D341Med (cell line): ENCODE measurements around the gene PPHLN1.

Experiments used
- DNase-seq: peaks from one replicate; pipeline ENCODE4 v3.0.0; 2012; ENCODE audit warnings: low spot score

The PPHLN1 gene

DNA sequence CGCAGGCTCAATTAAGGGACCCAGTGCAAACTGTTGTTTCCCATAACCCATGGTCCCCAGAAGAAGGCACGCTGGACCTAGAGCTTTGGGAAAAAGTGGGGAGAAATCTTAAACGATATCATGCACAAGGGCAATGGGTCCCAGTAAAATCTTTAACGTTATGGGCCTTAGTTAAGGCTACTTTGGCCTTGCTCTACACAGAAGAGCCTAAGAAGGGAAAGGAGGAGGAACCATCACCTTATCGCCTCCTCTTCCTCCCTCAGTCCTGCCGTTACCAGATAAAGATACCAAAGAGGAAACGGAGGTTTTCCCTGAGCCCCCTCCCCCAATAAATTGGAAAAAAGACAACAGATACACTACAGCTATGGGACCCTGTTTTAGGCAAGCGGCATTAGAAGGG lies 116.9 kb downstream of the PPHLN1 start:
- DNase-seq: no peak

DNA sequence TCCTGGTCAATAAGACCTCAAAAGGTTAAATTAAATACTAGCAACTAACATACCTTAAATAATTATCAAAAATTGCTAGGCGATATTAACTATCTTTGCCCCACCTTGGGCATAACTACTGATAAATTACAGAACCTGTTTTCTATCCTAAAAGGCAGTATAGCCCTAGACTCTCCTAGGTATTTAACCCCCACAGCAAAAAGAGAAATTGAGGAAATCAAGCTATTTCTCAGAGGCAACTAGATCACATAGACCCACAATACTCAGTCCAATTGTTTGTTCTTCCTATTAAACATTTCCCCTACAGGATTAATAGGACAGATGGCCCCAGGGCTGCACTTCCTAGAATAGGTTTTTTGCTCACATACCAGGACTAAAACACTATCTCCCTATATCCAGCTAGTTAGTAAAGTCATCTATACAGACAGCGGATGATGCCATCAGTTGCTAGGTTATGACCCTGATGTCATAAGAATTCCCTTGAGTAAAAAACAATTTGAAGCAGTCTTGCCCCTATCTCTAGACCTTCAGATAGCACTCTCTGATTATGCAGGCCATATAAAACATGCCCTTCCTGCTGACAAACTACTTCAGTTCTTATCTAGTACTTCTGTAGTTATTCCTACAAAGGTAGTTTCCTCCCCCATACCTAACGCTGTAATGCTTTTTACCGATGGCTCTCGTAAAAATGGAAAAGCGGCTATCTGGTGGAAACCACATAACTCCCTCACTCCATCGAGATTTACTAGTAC lies 118.4 kb downstream of the PPHLN1 start:
- DNase-seq: no peak

- no peak for DNase-seq
Observed at GRCh38 chr12:42445891-42446290, 119.9 kb downstream of the PPHLN1 start.

DNA sequence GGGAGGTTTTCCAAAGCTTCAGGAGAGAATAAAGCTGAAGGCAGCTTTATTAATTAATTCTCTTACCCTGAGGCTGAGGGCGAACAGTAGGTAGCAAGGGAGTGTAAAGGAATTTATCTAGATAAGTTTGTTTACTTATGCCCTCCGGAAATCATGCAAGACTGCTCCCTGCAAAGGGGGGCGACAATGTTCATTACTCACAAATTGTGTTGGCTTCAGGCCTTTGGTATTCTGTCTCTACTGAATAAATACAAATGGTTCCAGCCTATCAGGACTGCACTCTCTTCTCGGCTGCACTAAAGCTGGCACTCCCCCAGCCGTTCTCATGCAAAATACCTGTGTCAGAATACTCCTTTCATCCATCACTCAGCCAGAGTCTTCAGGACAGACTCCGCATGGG lies 120.8 kb downstream of the PPHLN1 start:
- DNase-seq: no peak

- no peak for DNase-seq
Observed at GRCh38 chr12:42447371-42447786, 121.4 kb downstream of the PPHLN1 start.

DNA sequence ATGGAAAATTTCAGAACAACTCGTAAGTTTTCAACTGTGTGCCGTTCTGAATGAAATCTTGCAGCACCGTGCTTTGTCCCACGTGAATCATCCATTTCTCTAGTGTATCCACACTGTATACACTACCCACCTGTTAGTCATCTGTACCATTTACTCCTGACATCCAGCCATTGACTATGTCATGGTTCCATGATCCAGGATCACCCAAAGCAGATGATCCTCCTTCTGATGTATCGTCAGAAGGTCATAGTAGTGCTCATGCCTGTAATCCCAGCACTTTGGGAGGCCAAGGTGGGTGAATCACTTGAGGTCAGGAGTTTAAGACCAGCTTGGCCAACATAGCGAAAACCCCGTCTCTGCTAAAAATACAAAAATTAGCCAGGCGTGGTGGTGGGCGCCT lies 122.9 kb downstream of the PPHLN1 start:
- DNase-seq: no peak

- DNase-seq: no peak
Observed at GRCh38 chr12:42450248-42450647, 124.3 kb downstream of the PPHLN1 start.

DNA sequence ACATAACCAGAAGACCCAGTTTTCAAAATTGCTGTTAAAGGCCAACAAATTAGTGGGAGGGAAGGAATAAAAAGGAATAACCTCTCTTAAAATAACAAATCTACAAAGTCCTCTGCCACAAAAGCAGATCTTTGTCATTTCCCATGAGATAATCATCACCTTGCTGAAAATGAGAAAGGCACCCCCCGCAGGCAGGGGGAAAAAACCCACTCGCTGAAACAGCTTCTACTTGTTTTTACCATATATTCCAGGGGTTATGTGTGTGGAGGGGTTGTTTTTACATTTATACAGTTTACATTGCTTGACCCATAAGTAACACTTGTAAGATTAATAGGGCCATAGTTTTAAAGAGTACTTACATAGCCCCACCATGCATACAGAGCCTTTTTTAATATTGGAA lies 132.6 kb downstream of the PPHLN1 start:
- no peak for DNase-seq

- DNase-seq: no peak
Observed at GRCh38 chr12:42459336-42459847, 133.4 kb downstream of the PPHLN1 start.

- DNase-seq: no peak
Observed at GRCh38 chr12:42462486-42462885, 136.5 kb downstream of the PPHLN1 start.

GRCh38 chr12:42463671-42464070 lies 137.7 kb downstream of the PPHLN1 start:
- DNase-seq: no peak

GRCh38 chr12:42468341-42468821 lies 142.4 kb downstream of the PPHLN1 start:
- no peak for DNase-seq

GRCh38 chr12:42468921-42469320 lies 143.0 kb downstream of the PPHLN1 start:
- no peak for DNase-seq

DNA sequence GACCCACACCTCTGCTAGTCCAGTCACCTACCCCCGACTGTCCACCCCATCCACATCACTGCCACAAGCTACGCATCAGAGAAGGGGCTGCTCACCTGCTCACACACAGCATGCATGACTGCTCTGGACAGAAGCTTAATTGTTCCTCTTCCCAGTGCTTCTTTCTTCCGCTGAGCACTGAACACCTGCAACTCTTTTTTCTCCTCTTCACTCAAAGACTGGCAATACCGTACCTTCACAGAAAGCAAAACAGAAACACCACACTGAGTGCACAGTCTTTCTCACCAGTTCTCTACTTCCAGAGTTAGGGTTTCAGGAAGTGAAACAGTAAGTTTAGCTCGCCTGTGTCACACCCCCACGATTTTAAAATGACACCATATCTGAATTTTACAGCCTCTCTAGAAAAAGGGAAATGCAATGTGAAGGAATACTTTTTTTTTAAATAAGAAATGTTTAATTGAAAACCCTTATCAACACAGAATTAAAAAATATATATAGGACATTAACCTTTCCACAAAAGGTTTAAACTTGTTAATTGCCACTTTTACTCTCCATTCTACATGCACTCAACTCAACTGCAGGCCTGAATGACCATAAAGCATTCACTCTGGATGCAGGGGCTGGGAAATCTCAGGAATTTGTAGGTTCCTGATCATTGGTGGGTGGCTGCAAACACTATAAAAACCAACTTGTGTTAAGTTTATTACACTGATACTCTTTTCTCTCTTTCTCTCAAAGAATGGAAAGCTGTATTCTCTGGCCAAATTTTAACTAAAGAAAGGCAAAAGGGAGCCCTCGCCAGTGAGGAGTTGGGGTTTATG lies 143.6 kb downstream of the PPHLN1 start:
- no peak for DNase-seq

- no peak for DNase-seq
Observed at GRCh38 chr12:42472376-42472775, 146.4 kb downstream of the PPHLN1 start.

DNA sequence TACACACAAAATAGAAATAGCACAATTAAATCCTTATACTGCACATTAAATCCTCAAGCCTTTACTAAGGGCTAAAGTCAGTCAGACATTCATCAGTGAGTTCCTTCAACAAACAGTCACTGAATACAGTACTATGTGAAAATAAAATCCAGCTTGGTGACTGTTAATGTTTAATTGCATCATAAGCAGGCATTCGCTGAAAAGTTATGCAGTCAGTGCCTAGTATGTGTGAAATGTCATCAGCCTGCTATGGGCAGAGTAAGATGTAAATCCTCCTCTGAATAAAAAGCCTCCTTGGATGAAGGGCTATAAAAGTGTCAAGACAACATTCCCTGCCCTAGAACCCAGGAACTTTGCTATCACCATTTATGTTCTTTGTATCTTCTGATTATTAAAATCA lies 147.2 kb downstream of the PPHLN1 start:
- no peak for DNase-seq

GRCh38 chr12:42473561-42473960 lies 147.6 kb downstream of the PPHLN1 start:
- no peak for DNase-seq

DNA sequence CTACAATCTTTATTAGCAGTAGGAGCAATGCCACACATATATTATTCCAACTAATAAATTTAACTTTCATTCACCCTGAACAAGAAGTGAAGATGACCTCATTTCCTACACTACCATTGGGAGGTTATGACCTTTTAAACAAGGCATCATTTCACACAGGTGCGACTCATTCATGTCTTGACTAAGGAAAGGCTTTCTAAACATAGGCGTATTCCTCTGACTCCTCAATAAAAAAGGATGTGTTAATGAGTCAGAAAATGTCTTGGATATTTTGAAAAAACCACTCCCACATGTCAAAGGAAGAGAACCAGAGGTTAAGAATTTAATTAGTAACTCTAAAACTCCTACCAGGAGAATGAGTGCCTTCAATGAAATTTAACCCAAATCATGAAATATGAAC lies 148.4 kb downstream of the PPHLN1 start:
- DNase-seq: no peak

GRCh38 chr12:42475106-42475505 lies 149.1 kb downstream of the PPHLN1 start:
- DNase-seq: no peak

DNA sequence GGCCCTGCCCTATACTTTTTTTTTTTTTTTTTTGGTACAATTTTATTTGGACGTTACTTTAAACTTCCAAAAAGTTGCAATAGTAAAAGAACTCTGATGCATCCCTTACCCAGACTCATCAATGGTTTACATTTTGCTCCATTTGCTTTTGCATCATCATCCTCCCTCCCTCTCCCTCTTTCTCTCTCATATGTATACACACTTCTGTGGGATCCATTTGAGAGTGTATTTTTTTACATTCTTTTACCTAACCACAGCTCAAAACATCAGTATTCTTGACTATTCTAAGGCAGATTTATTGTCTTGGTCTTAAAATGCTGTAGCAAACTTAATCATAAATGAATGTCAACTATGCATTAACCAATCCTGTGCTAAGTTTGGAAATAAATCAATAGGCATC lies 152.0 kb downstream of the PPHLN1 start:
- DNase-seq: no peak

DNA sequence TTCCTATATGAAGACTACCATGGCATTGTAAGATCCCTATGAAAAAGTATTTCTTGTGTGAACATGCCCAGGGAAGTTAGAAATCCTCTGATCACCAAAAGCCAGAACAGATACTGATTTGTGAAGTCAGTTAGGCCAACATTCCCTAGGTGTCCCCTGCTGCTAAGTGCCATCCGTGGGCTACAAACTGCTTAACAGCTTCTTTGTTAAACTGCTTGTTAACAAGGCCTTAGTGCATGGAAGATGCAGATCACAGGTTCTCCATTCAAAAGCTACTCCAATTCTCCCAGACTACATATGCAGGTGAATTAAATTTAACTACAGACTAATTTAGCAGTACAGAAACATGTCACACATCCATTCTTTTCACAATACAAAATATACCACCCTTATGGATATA lies 155.4 kb downstream of the PPHLN1 start:
- DNase-seq: no peak

DNA sequence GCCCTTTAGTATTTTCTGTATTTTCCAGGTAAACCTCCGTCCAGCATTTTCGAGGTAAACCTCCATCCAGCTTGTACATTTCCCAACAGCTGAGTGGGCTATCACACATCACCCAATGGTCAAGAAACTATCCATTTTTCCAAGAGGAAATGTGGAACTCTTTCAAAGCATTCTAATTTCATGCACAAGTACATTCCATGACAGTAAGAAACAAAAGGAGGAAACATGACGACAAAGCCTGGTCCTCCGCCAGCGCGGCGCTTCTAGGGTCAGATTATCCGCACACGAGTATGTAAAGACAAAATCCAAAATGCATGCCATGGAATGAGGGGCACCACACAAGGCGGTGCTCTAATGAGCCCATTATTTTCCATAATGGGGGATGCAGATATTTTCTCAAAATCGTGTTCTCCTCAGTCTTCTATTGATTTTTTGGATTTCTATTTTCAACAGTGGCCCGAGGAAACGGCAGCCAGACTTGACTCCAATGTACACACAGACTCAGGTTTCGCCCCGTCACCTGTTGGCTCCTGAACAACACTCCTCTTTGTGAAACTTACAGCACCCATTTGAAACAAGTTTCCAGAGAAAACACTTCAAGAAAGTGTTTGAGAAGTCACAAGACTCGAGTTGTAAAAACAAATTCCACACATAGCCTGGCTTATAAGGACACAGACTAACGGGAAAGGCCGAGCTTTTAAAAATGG lies 156.2 kb downstream of the PPHLN1 start:
- DNase-seq: no peak
